Ascending aorta (tissue), 2 donors: ENCODE data around the gene RHBDF2. TPM values are rescaled to one million over a fixed set of nuclear protein-coding genes. Genes with fewer than 3 reads are reported as not detected.

Source experiments
- DNase-seq, 2 donors: peaks; one replicate each; pipeline ENCODE4 v3.0.0-alpha.2; 2019; ENCODE audit warnings: low spot score in 2 of 2
- H3K27ac ChIP-seq, 2 donors: fragments of 200-600 bp; sonication (generic); one replicate each; pipeline ENCODE4 v1.5.1; 2016 to 2017; ENCODE audit warnings: mild to moderate bottlenecking in 1 of 2
- H3K27me3 ChIP-seq: fragments of 200-600 bp; sonication (generic); one replicate; pipeline ENCODE4 v1.5.1; 2017
- H3K36me3 ChIP-seq, 2 donors: fragments of 200-600 bp; sonication (generic); one replicate each; pipeline ENCODE4 v1.5.1; 2016
- H3K4me1 ChIP-seq, 2 donors: fragments of 200-600 bp; sonication (generic); one replicate each; pipeline ENCODE4 v1.5.1; 2016 to 2017; ENCODE audit warnings: mild to moderate bottlenecking in 1 of 2
- H3K4me3 ChIP-seq, 2 donors: fragments of 200-600 bp; sonication (generic); one replicate each; pipeline ENCODE4 v1.5.1; 2016 to 2017; ENCODE audit warnings: mild to moderate bottlenecking in 1 of 2
- H3K9me3 ChIP-seq, 2 donors: fragments of 200-600 bp; sonication (generic); one replicate each; pipeline ENCODE4 v1.5.1; 2016
- CTCF ChIP-seq, 3 experiments: fragments of 200-600 bp in 2 of 3; fragments of 450-650 bp in 1 of 3; sonication (generic) in 2 of 3; IDR thresholded peaks; one replicate each; pipeline ENCODE4 v1.5.1; 2016 to 2019; ENCODE audit warnings: antibody characterized with exemption in 3 of 3, mild to moderate bottlenecking in 1 of 3, moderate library complexity in 1 of 3
- intact Hi-C: fragments of 100-400 bp; cut with DNase I; formaldehyde crosslinking; loops from one replicate; pipeline ENCODE4 v1.15.1; 2023
- total RNA-seq: library from RNA; depleted of rRNA; stranded (reverse); fragments of >200 nt; gene quantifications from one replicate; pipeline ENCODE4 v1.1.0, GENCODE V29; 2016

Gene RHBDF2
- total RNA-seq, 1 donor from 2014 or later, result 12.7 TPM

GRCh38 chr17:76451506-76451905 is 49.7 kb downstream of the RHBDF2 start:
- H3K27me3 ChIP-seq, result no peaks in the 10 kb centered on the region
- peaks cover 0 to 12% of the 10 kb centered on the region in 2 donors for H3K4me1 ChIP-seq
- no peak for TF ChIP-seq CTCF (IDR thresholded peaks at IDR 0.05)
- no peak overlapping the region for H3K27ac ChIP-seq
- no peaks in the 10 kb centered on the region for H3K36me3 ChIP-seq
- no peaks in the 10 kb centered on the region for H3K9me3 ChIP-seq
- intact Hi-C loops, result loop anchor here (5.0 kb wide), 1 partner anchor 51 kb away; the partner anchor contains the start of gene RHBDF2
- no peak for DNase-seq
- H3K4me3 ChIP-seq, result peak overlapping the region; percentile 94 to 98

GRCh38 chr17:76449126-76449525 is 52.1 kb downstream of the RHBDF2 start:
- Histone ChIP-seq H3K4me1 (peaks cover 0 to 12% of the 10 kb centered on the region in 2 donors), H3K27ac (no peak overlapping the region), H3K4me3 (no peak overlapping the region), H3K9me3 (no peaks in the 10 kb centered on the region), H3K27me3 (no peaks in the 10 kb centered on the region), H3K36me3 (no peaks in the 10 kb centered on the region)
- intact Hi-C loops, result no loop called here
- no peak for DNase-seq
- TF ChIP-seq CTCF (IDR thresholded peaks at IDR 0.05), result no peak

- H3K4me3 ChIP-seq, result no peak overlapping the region
- no peak overlapping the region for H3K27ac ChIP-seq
- no peaks in the 10 kb centered on the region for H3K27me3 ChIP-seq
- no peaks in the 10 kb centered on the region for H3K9me3 ChIP-seq
- intact Hi-C loops, result no loop called here
- H3K4me1 ChIP-seq, result peaks cover 0 to 12% of the 10 kb centered on the region in 2 donors
- DNase-seq, result no peak
- H3K36me3 ChIP-seq, result no peaks in the 10 kb centered on the region
- TF ChIP-seq CTCF (IDR thresholded peaks at IDR 0.05), result no peak
Observed at GRCh38 chr17:76447931-76448652, 53.1 kb downstream of the RHBDF2 start.

GRCh38 chr17:76446449-76447231 is 54.6 kb downstream of the RHBDF2 start:
- H3K27me3 ChIP-seq, result no peaks in the 10 kb centered on the region
- H3K27ac ChIP-seq, result no peak overlapping the region
- H3K9me3 ChIP-seq, result no peaks in the 10 kb centered on the region
- H3K36me3 ChIP-seq, result no peaks in the 10 kb centered on the region
- DNase-seq, result no peak
- TF ChIP-seq CTCF (IDR thresholded peaks at IDR 0.05), result no peak
- intact Hi-C loops, result no loop called here
- peaks cover 0 to 7% of the 10 kb centered on the region in 2 donors for H3K4me1 ChIP-seq
- no peak overlapping the region for H3K4me3 ChIP-seq

- TF ChIP-seq CTCF (IDR thresholded peaks at IDR 0.05), result no peak
- H3K4me3 ChIP-seq, result no peak overlapping the region
- H3K27me3 ChIP-seq, result no peaks in the 10 kb centered on the region
- no peaks in the 10 kb centered on the region for H3K9me3 ChIP-seq
- intact Hi-C loops, result no loop called here
- DNase-seq, result no peak
- H3K4me1 ChIP-seq, result peaks cover 0 to 7% of the 10 kb centered on the region in 2 donors
- H3K27ac ChIP-seq, result no peak overlapping the region
- H3K36me3 ChIP-seq, result no peaks in the 10 kb centered on the region
Observed at GRCh38 chr17:76445697-76446448, 55.4 kb downstream of the RHBDF2 start.
